ENCODE data around the gene UNC93A.
"Not testable (repeated sequence)": the region's sequence is repeated elsewhere in the genome, so short reads cannot be mapped to it uniquely, and the experiment has no call there.

The UNC93A gene

GRCh38 chr6:167294651-167295494, 3.8 kb downstream of the UNC93A start:
- DNase-seq: no peak

GRCh38 chr6:167295495-167296292, 4.6 kb downstream of the UNC93A start:
- DNase-seq: no peak

- no peak for DNase-seq
Measured at GRCh38 chr6:167296293-167296690, 5.2 kb downstream of the UNC93A start.

GRCh38 chr6:167296902-167297301, 5.8 kb downstream of the UNC93A start:
- no peak for DNase-seq

GRCh38 chr6:167298127-167298526, 7.0 kb downstream of the UNC93A start:
- DNase-seq: no peak

- no peak for DNase-seq
Measured at GRCh38 chr6:167299641-167300308, 8.7 kb downstream of the UNC93A start.

GRCh38 chr6:167300902-167301777, 10.0 kb downstream of the UNC93A start:
- no peak for DNase-seq

- DNase-seq: no peak
Measured at GRCh38 chr6:167302074-167302473, 11.0 kb downstream of the UNC93A start.

- DNase-seq: no peak
Measured at GRCh38 chr6:167302796-167303195, 11.7 kb downstream of the UNC93A start.

GRCh38 chr6:167303675-167304625, 12.8 kb downstream of the UNC93A start:
- no peak for DNase-seq

GRCh38 chr6:167304912-167305311, 13.8 kb downstream of the UNC93A start:
- no peak for DNase-seq

GRCh38 chr6:167305796-167306195, 14.7 kb downstream of the UNC93A start:
- no peak for DNase-seq

- no peak for DNase-seq
Measured at GRCh38 chr6:167306401-167306998, 15.4 kb downstream of the UNC93A start.

- no peak for DNase-seq
Measured at GRCh38 chr6:167307342-167307955, 16.3 kb downstream of the UNC93A start.

GRCh38 chr6:167308207-167308606, 17.1 kb downstream of the UNC93A start:
- no peak for DNase-seq

- not testable (repeated sequence) for DNase-seq
Measured at GRCh38 chr6:167309355-167310192, 18.5 kb downstream of the UNC93A start.

- DNase-seq: no peak
Measured at GRCh38 chr6:167311286-167311685, 20.2 kb downstream of the UNC93A start.

- DNase-seq: not testable (repeated sequence)
Measured at GRCh38 chr6:167311691-167312090, 20.6 kb downstream of the UNC93A start.

GRCh38 chr6:167314180-167314821, 23.2 kb downstream of the UNC93A start:
- no peak for DNase-seq
